GM12874 (cell line): ENCODE results near the gene CACYBP.

Experiments
- TF ChIP-seq, protein P1 (sequence below): IDR thresholded peaks from 2 replicates; pipeline ENCODE4 v1.5.1; 2011; ENCODE audit warnings: low read depth, mild to moderate bottlenecking, control low read depth, low read length, moderate library complexity; ENCODE audit not compliant: insufficient read depth

The CACYBP gene

DNA sequence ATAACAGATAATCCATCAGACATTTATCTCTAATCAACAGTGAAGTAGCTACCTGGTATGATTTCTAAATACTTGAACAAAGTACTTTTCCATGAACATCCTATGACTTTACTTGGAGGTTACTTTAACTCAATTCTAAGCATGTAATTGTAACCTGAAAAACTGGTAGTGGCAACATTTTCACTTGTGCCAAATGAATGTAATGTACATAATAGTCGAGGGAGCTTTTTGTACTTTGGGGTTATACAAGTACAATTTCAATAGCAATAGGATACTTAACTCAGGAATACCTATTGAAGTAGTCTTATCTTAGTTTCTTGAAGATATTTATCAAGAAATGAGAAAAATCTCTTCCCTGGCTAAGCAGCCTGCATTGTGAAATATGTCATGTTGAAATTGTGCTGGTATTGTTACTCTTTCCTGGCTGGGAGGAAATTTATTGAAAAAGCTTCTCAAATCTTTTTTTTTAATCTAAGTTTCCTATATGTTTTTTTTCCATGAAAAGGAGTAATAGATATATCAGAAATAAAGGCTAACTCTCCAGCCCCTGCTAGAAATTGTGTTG is 33.7 kb upstream of the CACYBP start:
- TF ChIP-seq, protein P1, sequence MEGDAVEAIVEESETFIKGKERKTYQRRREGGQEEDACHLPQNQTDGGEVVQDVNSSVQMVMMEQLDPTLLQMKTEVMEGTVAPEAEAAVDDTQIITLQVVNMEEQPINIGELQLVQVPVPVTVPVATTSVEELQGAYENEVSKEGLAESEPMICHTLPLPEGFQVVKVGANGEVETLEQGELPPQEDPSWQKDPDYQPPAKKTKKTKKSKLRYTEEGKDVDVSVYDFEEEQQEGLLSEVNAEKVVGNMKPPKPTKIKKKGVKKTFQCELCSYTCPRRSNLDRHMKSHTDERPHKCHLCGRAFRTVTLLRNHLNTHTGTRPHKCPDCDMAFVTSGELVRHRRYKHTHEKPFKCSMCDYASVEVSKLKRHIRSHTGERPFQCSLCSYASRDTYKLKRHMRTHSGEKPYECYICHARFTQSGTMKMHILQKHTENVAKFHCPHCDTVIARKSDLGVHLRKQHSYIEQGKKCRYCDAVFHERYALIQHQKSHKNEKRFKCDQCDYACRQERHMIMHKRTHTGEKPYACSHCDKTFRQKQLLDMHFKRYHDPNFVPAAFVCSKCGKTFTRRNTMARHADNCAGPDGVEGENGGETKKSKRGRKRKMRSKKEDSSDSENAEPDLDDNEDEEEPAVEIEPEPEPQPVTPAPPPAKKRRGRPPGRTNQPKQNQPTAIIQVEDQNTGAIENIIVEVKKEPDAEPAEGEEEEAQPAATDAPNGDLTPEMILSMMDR: no peak

DNA sequence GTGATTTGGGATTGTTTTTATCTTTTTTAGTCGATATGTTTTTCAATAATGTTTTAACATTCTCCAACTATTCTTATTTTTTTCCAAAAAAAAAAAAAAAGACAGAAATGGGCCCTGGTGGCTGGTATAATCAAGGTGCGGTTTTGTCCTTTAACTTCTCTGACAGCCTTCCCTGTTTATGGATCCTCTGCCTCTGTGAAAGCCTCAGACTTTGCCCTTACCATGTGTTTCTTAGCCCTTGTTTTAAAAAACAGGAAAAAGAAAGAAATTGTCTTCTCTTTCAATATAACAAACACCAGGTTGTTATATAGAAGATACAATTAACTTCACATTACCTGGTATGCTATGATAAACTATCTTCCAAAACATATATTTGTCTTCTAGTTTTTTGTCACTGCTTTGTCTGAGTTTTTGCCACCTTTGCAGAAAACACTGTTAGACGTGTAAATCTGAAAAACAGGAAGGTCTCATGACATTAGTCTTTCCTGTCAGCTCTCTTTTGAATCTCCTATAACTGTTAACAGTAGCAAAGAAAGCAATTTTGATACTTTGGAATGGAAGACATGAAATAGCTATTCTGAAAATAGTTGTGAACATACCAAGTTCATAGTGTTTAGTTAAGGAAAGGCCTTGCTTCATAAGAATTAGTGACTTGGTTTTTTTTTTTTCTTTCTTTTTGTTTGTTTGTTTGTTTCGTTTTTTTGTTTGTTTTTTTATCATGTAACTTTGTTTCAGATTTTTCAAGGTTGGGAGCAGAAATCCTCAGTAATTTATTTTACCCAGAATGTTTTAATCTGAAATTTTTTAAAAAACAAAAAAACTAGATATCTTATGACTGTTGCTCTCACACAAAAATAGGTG is 31.7 kb upstream of the CACYBP start:
- TF ChIP-seq, protein P1: no peak

DNA sequence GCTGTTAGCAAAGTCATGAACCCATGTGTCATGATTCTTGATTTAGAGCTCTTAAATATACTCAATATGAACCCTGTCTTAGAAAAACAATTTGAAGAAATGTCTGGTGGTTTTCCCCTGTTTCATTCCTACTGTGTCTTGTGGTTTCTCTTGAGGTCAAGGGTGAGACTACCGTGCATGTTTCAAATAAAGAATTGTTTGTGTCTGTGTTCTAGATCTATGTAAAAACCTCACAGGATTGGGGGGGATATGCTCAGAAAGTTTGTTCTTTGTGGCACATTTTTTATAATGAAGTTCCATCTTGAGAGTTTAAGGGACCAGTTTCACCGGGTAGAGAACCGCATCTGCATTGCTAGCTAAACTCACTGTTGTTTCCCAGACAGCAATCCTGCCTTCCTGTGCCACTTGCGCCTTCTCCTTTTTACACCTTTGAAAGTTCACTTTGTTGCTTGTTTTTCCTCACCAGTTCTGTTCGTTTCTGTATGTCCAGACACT is 30.9 kb upstream of the CACYBP start:
- TF ChIP-seq, protein P1: no peak

- TF ChIP-seq, protein P1: no peak
Measured at GRCh38 chr1:174969977-174970376, 29.8 kb upstream of the CACYBP start.

DNA sequence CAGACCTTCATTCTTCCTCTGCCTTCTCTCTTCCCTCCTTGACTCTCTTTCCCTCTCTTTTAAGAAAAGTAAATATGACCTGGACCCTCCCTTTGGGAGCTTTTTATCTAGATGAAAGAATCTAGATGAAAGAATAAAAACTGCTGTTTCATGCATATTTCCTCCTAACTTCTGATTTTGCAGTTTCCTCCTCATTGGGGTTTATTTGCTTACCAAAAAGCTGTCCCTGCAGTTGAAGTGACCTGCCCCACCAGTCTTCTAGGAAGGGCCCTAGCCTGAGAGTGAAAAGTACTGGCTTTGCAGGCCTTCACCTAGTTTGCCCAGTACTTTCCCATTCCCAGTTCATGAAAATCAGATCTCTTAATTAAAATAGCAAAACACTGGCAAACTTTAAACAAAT is 28.3 kb upstream of the CACYBP start:
- TF ChIP-seq, protein P1: no peak

- TF ChIP-seq, protein P1: no peak
Measured at GRCh38 chr1:174971902-174972301, 27.8 kb upstream of the CACYBP start.

DNA sequence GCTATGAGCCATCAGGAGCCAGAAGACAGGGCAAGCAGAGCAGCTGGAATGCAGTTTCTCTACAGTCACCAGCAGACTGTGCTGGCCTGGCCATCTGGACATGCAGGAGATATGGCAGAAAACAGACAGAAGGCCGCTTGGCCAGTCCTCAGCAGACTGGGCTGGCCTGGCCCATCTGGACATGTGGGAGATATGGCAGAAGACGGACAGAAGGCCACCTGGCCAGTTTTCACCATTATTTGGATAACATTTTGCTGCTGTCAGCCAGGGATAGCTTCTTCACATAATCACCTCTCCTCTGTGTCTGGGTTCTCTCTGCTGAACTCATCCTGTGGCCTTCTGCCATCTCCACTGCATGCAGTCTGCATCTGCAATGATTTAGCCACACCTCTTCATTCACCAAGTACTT is 25.0 kb upstream of the CACYBP start:
- TF ChIP-seq, protein P1: no peak
